GM18507 (cell line): ENCODE measurements around the gene NUP214.

Experiments used
- DNase-seq: peaks from one replicate; pipeline ENCODE4 v3.0.0; 2011; ENCODE audit warnings: low read depth; ENCODE audit not compliant: insufficient read length; ENCODE audit errors: extremely low spot score
- FAIRE-seq: peaks from 2 replicates; lab custom pipeline; 2011; peaks lifted over from hg19 to GRCh38; lab: Jason Lieb, UNC

Gene NUP214

DNA sequence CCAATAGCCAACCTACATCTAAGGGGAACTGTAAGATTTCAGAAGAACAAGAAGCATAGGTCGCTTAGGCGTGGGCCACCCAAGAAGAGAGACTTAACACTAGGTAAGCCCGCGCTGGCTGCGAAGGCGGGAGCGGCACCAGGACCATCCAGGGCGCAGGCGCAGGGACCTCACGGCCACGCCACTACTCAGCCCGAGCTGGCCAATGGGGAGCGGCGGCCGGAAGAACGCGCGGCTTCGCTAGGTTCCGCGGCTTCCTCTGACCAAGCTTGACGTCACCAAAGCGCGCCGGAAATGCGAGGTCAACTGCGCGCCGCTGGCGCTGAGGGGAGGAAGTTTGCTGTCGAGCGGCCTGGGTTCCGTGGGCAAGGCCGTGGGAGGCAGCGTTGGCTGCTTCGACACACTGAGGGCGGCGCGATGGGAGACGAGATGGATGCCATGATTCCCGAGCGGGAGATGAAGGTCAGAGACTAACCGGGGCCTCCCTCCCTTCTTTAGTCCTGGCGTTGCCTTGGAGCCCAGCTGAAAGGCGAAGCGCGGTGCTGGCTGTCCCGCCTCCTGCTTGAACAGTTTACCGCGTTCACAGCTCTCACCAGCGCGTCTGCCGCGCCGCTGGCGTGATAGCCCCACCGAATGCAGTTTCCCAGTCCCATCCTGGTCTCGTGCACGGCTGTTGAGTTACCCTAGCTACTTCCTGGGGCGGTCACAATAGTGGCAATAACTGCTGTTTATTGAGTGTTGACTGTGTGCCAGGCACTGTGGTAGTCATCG is at the start of gene NUP214:
Gene NUP214 (plus strand): TSS at position 299 of the 771 bp plus-strand sequence. CDS start 119 bp downstream, at position 418.
- DNase-seq (peak; percentile 100), FAIRE-seq (peak; percentile 97)

DNA sequence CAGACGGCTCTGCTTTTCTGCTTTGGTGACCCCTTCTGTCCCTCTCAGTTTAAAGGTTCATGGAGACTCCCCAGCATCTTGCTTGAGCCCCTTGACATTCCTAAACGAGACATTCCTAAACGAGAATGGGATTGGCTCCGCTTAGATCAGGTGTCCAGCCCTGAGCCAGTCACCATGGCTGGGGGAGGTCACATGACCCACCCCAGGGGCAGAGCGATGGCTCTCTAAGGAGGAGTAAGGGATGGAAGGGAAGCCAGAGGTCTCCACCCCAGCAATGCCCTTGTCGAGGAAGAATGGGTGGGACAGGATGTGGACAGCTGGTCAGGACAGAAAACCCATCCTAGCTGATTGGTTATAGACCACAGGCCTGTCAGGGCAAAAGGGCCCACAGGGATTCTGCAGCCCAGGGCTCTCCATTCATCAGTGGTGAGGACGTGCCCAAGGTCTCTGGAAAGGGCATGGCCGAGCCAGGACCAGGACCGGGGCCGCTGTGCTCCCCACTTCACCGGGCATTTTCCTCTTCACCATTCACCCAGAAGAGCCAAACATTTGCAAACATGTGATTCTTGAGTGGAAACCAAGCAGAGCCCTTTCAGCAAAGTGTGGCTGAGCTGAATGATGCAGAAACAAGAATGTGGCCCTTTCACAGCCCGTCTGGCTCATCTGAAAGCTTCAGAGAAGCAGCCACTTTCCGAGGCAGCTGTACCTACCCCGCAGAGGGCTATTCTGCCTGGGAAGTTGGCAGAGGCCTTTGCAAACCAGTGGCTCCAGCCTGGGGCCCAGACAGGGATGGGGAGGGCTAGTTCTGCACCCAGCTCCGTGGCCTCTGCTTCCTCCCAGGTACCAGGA is 48.8 kb upstream of the NUP214 start:
- no peak for DNase-seq
- no peak for FAIRE-seq

- no peak for FAIRE-seq
- no peak for DNase-seq
Observed at GRCh38 chr9:131078427-131079366, 46.7 kb upstream of the NUP214 start.

DNA sequence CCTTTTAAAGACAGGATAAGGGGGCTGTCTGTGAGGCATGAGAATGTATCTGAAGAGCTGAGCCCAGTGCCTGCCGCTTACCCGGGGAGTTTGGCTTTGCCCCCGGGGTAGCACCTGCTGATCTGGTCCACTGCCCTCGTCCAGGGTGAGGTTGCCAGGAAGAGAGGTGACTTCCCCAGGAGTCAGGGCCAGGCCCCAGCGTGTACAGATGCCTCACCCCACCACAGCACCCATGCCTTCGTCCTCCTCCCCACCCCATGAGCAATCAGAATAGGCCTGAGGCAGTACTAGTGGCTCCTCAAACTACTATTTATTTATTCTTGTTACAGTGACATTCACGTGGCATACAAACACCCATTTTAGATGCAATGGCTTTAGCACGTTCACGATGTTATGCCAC is 44.8 kb upstream of the NUP214 start:
- no peak for DNase-seq
- no peak for FAIRE-seq

DNA sequence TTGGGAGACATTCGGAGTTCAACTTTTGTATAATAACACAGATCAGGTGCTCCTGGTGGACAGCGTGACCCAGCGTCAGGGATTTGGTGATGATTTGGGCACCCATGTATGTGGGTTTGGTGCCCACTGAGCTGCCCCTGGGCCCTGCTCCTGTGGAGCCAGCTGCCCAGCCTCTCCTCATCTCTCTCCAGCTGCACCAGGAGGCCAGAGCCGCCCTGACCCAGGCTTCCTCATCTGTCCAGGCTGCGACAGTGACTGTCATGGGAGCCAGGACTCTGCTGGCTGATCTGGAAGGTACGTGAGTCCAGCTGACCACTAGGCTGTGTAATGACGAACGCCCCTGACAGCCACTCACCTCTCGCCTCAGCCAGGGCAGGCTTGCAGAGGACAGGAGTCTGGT is 43.5 kb upstream of the NUP214 start:
- FAIRE-seq, result no peak
- DNase-seq, result no peak

- DNase-seq (no peak), FAIRE-seq (no peak)
Observed at GRCh38 chr9:131082774-131083512, 42.4 kb upstream of the NUP214 start.

DNA sequence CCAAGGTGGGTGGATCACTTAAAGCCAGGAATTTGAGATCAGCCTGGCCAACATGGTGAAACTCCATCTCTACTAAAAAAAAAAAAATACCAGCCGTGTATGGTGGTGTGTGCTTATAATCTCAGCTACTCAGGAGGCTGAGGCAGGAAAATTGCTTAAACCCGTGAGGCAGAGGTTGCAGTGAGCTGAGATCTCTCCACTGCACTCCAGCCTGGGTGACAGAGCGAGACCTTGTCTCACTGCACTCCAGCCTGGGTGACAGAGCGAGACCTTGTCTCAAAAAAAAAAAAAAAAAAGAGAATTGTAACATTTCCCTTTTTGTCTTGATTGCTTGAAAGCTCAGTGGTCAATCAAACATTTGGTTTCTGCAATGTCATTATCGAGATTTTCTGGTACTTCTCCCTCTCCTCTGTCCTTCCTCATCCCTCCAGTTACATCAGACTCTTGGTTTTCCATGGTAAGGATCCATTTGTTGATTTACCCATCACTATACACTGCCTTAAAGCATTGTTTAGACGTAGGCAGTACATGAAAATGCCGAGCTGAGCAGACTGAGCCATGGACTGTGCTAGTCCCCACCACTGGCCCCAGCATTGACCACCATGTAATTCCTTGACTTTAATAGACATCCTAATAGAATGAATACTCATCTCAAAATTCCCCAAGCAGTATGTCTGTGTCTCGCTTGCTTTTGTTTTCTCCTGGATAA is 40.6 kb upstream of the NUP214 start:
- FAIRE-seq (no peak), DNase-seq (no peak)

DNA sequence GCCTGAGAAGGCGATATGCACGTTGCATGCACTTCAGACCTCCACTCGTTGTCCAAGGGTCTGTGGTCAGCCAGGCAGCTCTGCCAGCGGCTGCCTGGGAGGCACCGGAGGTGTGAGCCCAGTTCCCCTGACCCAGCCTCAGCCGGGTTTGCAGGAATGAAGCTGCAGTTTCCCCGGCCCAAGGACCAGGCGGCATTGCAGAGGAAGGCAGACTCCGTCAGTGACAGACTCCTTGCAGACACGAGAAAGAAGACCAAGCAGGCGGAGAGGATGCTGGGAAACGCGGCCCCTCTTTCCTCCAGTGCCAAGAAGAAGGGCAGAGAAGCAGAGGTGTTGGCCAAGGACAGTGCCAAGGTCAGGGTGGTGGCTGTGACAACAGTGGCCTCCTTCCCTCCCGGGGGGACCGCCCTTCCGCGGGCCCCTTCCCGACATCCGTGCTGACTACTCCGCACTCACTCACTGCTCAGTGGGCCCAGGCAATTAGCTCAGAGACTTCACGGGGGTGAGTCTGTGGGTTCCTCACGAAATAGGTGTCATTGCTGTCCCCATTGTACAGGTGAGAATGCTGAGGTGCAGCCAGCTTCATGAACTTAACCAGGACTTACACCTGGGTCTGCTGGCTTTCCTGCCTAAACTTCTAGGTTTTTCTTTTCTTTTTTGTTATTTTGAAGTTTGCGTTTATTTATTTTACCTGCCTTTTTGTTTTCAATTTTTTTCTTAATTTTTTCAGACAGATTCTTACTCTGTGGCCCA is 39.8 kb upstream of the NUP214 start:
- FAIRE-seq (no peak), DNase-seq (no peak)

- DNase-seq (no peak), FAIRE-seq (no peak)
Observed at GRCh38 chr9:131087354-131087893, 38.0 kb upstream of the NUP214 start.

GRCh38 chr9:131090025-131090787 is 35.2 kb upstream of the NUP214 start:
- FAIRE-seq, result no peak
- no peak for DNase-seq

DNA sequence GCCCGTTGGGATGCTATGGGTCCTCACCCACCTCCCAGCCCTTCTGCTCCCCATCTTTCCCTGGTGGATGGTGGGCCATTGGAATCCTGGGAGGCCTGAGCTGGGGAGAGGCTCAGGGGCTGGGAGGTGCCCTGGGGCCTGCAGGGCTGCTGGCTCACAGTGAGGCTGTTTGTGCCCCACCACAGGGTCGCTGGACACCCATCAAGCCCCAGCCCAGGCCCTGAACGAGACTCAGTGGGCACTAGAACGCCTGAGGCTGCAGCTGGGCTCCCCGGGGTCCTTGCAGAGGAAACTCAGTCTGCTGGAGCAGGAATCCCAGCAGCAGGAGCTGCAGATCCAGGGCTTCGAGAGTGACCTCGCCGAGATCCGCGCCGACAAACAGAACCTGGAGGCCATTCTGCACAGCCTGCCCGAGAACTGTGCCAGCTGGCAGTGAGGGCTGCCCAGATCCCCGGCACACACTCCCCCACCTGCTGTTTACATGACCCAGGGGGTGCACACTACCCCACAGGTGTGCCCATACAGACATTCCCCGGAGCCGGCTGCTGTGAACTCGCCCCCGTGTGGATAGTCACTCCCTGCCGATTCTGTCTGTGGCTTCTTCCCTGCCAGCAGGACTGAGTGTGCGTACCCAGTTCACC is 33.9 kb upstream of the NUP214 start:
- DNase-seq, result no peak
- no peak for FAIRE-seq

GRCh38 chr9:131092030-131092429 is 33.4 kb upstream of the NUP214 start:
- FAIRE-seq (no peak), DNase-seq (no peak)

- no peak for FAIRE-seq
Observed at GRCh38 chr9:131092548-131093440, 32.6 kb upstream of the NUP214 start.

GRCh38 chr9:131094015-131094414 is 31.4 kb upstream of the NUP214 start:
- FAIRE-seq (no peak), DNase-seq (no peak)

More at GRCh38 chr9:131092548-131093440, 32.6 kb upstream of the NUP214 start:
- no peak for DNase-seq

DNA sequence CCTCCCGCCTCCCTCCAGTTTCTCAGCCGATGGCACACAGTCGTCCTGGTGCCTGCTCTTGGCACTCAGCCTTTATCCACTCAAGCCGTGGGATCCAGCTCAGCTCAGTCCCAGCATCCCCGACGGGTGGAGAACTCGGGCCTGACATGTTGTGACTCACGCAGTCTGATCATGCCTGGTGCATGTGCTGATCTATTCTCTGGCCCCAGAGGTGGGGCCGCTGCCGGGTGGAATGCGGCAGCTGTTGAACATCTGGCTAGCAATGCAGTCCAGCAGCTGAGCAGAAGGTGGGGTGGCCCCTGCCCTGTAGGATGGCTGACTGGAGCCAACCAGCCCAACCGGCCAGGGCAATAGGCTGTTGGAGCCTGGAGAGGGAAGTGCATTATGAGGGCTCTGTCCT is 30.8 kb upstream of the NUP214 start:
- DNase-seq, result no peak
- FAIRE-seq, result no peak
